ENCODE measurements around the gene ADORA1.

Gene ADORA1

GRCh38 chr1:203084588-203085527, 42.7 kb upstream of the ADORA1 start:
- Histone ChIP-seq H3K27ac (ENCODE audit: extremely low read depth, low read depth, low read length) (no peak overlapping the region), H3K9me3 (ENCODE audit: control insufficient read depth, insufficient read depth, low read depth, low read length) (no peaks in the 10 kb centered on the region), H3K4me3 (ENCODE audit: low read depth, low read length) (no peak overlapping the region), H3K36me3 (ENCODE audit: control insufficient read depth in 2 of 2, insufficient read depth in 1 of 2, low read length in 2 of 2) (no peaks in the 10 kb centered on the region), H3K4me1 (ENCODE audit: control insufficient read depth, insufficient read depth, low read length) (no peaks in the 10 kb centered on the region)
- ChIA-PET CTCF (interaction anchor here (0.6 to 3.8 kb wide), 24 partner anchors 8 to 563 kb away, joined by 3 to 20 read pairs (median 4); no protein-coding TSS in a partner anchor), POLR2A (interaction anchor here (0.7 kb wide), 1 partner anchor 222 kb away, joined by 3 read pairs; no protein-coding TSS in a partner anchor)
- TF ChIP-seq ZSCAN5A (tag by site-specific recombination; IDR thresholded peaks at IDR 0.05), result no peak
- no peak for TF ChIP-seq ZBTB10 (tag by site-specific recombination; IDR thresholded peaks at IDR 0.05)
- no peak for TF ChIP-seq ZNF157 (tag by site-specific recombination; IDR thresholded peaks at IDR 0.05)
- TF ChIP-seq ZNF398 (tag by site-specific recombination; IDR thresholded peaks at IDR 0.05), result no peak
- TF ChIP-seq ZNF530 (tag by site-specific recombination; IDR thresholded peaks at IDR 0.05; ENCODE audit: low read depth), result no peak
- TF ChIP-seq ZNF280C (tag by site-specific recombination; IDR thresholded peaks at IDR 0.05), result no peak
- TF ChIP-seq ZBTB21 (tag by site-specific recombination; IDR thresholded peaks at IDR 0.05), result no peak

GRCh38 chr1:203085528-203086406, 41.8 kb upstream of the ADORA1 start, which contains the start of gene MYOG:
Gene MYOG, minus strand, starts transcription at chr1:203086012. Its CDS starts 51 bp downstream, at chr1:203085961.
- no peaks in the 10 kb centered on the region for H3K36me3 ChIP-seq (ENCODE audit: control insufficient read depth in 2 of 2, insufficient read depth in 1 of 2, low read length in 2 of 2)
- no peaks in the 10 kb centered on the region for H3K4me1 ChIP-seq (ENCODE audit: control insufficient read depth, insufficient read depth, low read length)
- TF ChIP-seq ZNF629 (tag by site-specific recombination; IDR thresholded peaks at IDR 0.05) (no peak), ZBTB8A (tag by site-specific recombination; IDR thresholded peaks at IDR 0.05) (no peak), YY2 (tag by site-specific recombination; IDR thresholded peaks at IDR 0.05) (no peak), SCRT1 (tag by site-specific recombination; IDR thresholded peaks at IDR 0.05; ENCODE audit: borderline replicate concordance) (no peak), ZNF501 (tag by site-specific recombination; IDR thresholded peaks at IDR 0.05) (no peak), ZNF521 (tag by site-specific recombination; IDR thresholded peaks at IDR 0.05) (no peak), ZNF16 (tag by site-specific recombination; IDR thresholded peaks at IDR 0.05; ENCODE audit: low read depth) (no peak), FEZF1 (tag by site-specific recombination; IDR thresholded peaks at IDR 0.05) (no peak), ZNF843 (tag by site-specific recombination; IDR thresholded peaks at IDR 0.05) (no peak), SP3 (tag by site-specific recombination; IDR thresholded peaks at IDR 0.05) (no peak), ZNF248 (tag by site-specific recombination; IDR thresholded peaks at IDR 0.05) (no peak), ZBTB20 (tag by site-specific recombination; IDR thresholded peaks at IDR 0.05) (no peak)
- H3K9me3 ChIP-seq (ENCODE audit: control insufficient read depth, insufficient read depth, low read depth, low read length), result no peaks in the 10 kb centered on the region
- H3K4me3 ChIP-seq (ENCODE audit: low read depth, low read length), result no peak within 1 kb of the TSS
- ChIA-PET CTCF (interaction anchor here (0.5 to 3.8 kb wide), 9 partner anchors 14 to 256 kb away, joined by 3 to 20 read pairs (median 3); no protein-coding TSS in a partner anchor), POLR2A (no interaction called here)
- no peak within 1 kb of the TSS for H3K27ac ChIP-seq (ENCODE audit: extremely low read depth, low read depth, low read length)

Data from HEK293 (cell line).